ENCODE results near the gene SNX30.

SNX30 gene

GRCh38 chr9:112917047-112917986 lies 166.8 kb downstream of the SNX30 start:
- DNase-seq: no peak

GRCh38 chr9:112917987-112918362 lies 167.4 kb downstream of the SNX30 start:
- no peak for DNase-seq

- peak in 8 of 58 donors; percentile 1 to 22 (median 6) for DNase-seq
Observed at GRCh38 chr9:112921549-112921948, 171.0 kb downstream of the SNX30 start.
